OCI-LY7 (cell line): Measurements from ENCODE around the gene CADM2. TPM values are rescaled to one million over a fixed set of nuclear protein-coding genes. Genes with fewer than 3 reads are reported as not detected.

Source experiments
- BruUV-seq: library from RNA; stranded (reverse); fragments of 400-500 nt; replicated peaks from 2 replicates; lab custom pipeline; 2021; lab: Mats Ljungman, UMichigan
- CTCF ChIA-PET: fragments of 300-600 bp; sonication (Branson Sonifier 250); formaldehyde crosslinking; loops from one replicate; lab custom pipeline; 2022; ENCODE audit warnings: antibody characterized with exemption; ENCODE audit not compliant: unreplicated experiment; lab: Charles Lee
- POLR2A ChIA-PET: fragments of 300-600 bp; sonication (Branson Sonifier 250); formaldehyde crosslinking; loops from one replicate; lab custom pipeline; 2022; ENCODE audit warnings: antibody characterized with exemption; lab: Charles Lee
- DNase-seq: peaks from one replicate; pipeline ENCODE4 v3.0.0-alpha.2; 2015; ENCODE audit warnings: low spot score
- H2AFZ ChIP-seq: fragments of 200-600 bp; sonication (generic), shearing (Covaris generic); 2 replicates; pipeline ENCODE4 v1.6.1; 2014; ENCODE audit warnings: mild to moderate bottlenecking, antibody characterized with exemption, low read length, moderate library complexity
- H3K27ac ChIP-seq: fragments of 200-600 bp; sonication (generic); 2 replicates; pipeline ENCODE4 v1.5.1; 2014; ENCODE audit warnings: mixed run types, low read depth, mild to moderate bottlenecking, moderate library complexity, low read length, inconsistent platforms; ENCODE audit not compliant: poor library complexity, severe bottlenecking
- H3K36me3 ChIP-seq: fragments of 200-600 bp; sonication (generic); 2 replicates; pipeline ENCODE4 v1.6.1; 2014; ENCODE audit warnings: mild to moderate bottlenecking, antibody characterized with exemption, low read length, moderate library complexity, mixed read lengths; ENCODE audit not compliant: insufficient read depth
- H3K4me1 ChIP-seq: fragments of 200-600 bp; sonication (generic); 2 replicates; pipeline ENCODE4 v1.5.1; 2014; ENCODE audit warnings: mild to moderate bottlenecking, low read length; ENCODE audit not compliant: insufficient read depth, poor library complexity, severe bottlenecking
- H3K4me2 ChIP-seq: fragments of 200-600 bp; sonication (generic); 2 replicates; pipeline ENCODE4 v1.6.1; 2014; ENCODE audit warnings: mild to moderate bottlenecking, low read length
- H3K4me3 ChIP-seq: fragments of 200-600 bp; sonication (generic); 2 replicates; pipeline ENCODE4 v1.5.1; 2014; ENCODE audit warnings: mild to moderate bottlenecking, low read depth, low read length; ENCODE audit not compliant: poor library complexity, severe bottlenecking
- H3K79me2 ChIP-seq: fragments of 200-600 bp; sonication (generic); 2 replicates; pipeline ENCODE4 v1.6.1; 2016; ENCODE audit warnings: low read depth, mild to moderate bottlenecking, low read length, moderate library complexity, mixed read lengths; ENCODE audit not compliant: insufficient read depth
- H3K9me2 ChIP-seq: fragments of 200-600 bp; sonication (generic); 2 replicates; pipeline ENCODE4 v1.6.1; 2016; ENCODE audit warnings: mild to moderate bottlenecking, low read length, mixed read lengths; ENCODE audit not compliant: insufficient read depth
- H3K9me3 ChIP-seq: fragments of 200-600 bp; sonication (generic); 2 replicates; pipeline ENCODE4 v1.6.1; 2014; ENCODE audit warnings: mild to moderate bottlenecking, mixed run types, low read length, mixed read lengths
- H4K20me1 ChIP-seq: fragments of 200-600 bp; sonication (generic); 2 replicates; pipeline ENCODE4 v1.6.1; 2014; ENCODE audit warnings: mild to moderate bottlenecking, antibody characterized with exemption, low read length, moderate library complexity, mixed read lengths; ENCODE audit not compliant: insufficient read depth
- CTCF ChIP-seq: fragments of 200-600 bp; sonication (generic); conservative IDR thresholded peaks from 2 replicates; pipeline ENCODE4 v1.5.1; 2014; ENCODE audit warnings: mild to moderate bottlenecking, antibody characterized with exemption, low read length, moderate library complexity, mixed read lengths
- EZH2phosphoT487 ChIP-seq: fragments of 200-600 bp; sonication (generic); IDR thresholded peaks from 2 replicates; pipeline ENCODE4 v1.6.1; 2018; ENCODE audit warnings: low read depth, borderline replicate concordance, mild to moderate bottlenecking, mixed run types, antibody characterized with exemption, low read length, moderate library complexity, mixed read lengths
- intact Hi-C: fragments of 100-400 bp; cut with micrococcal nuclease; formaldehyde crosslinking; loops from one replicate; pipeline ENCODE4 v1.10.0; 2022; ENCODE audit not compliant: unreplicated experiment
- total RNA-seq, 2 experiments: library from RNA; depleted of rRNA in 1 of 2; stranded (reverse); fragments of >200 nt in 1 of 2; shearing (Covaris generic) in 1 of 2; gene quantifications; 2 replicates each; pipeline ENCODE4 v1.2.3, GENCODE V29; 2014 to 2022

Gene CADM2
- total RNA-seq, 2 experiments from 2014 or later: not detected

GRCh38 chr3:85481411-85482212 lies 522.8 kb downstream of the CADM2 start:
- DNase-seq: no peak
- H3K4me1 ChIP-seq: no peaks in the 10 kb centered on the region
- no peaks in the 10 kb centered on the region for H3K79me2 ChIP-seq
- ChIA-PET CTCF (no interaction called here), POLR2A (no interaction called here)
- H3K9me2 ChIP-seq: no peaks in the 10 kb centered on the region
- intact Hi-C loops: no loop called here
- no peak overlapping the region for H3K4me2 ChIP-seq
- no TSS peak for BruUV-seq
- no peak overlapping the region for H3K4me3 ChIP-seq
- H2AFZ ChIP-seq: no peak overlapping the region
- H4K20me1 ChIP-seq: no peaks in the 10 kb centered on the region
- no peak overlapping the region for H3K27ac ChIP-seq
- TF ChIP-seq CTCF (no peak), EZH2phosphoT487 (no peak)
- peaks cover 3% of the 10 kb centered on the region; the same call in 1 of the 2 replicates for H3K9me3 ChIP-seq
- no peaks in the 10 kb centered on the region for H3K36me3 ChIP-seq

GRCh38 chr3:85482213-85482490 lies 523.4 kb downstream of the CADM2 start:
- TF ChIP-seq EZH2phosphoT487 (no peak), CTCF (no peak)
- no peaks in the 10 kb centered on the region for H3K4me1 ChIP-seq
- POLR2A ChIA-PET: no interaction called here

GRCh38 chr3:85483986-85484385 lies 525.2 kb downstream of the CADM2 start:
- no peak overlapping the region for H3K4me2 ChIP-seq
- DNase-seq: no peak
- TF ChIP-seq EZH2phosphoT487: no peak
- H3K9me3 ChIP-seq: peaks cover 3% of the 10 kb centered on the region; the same call in 1 of the 2 replicates
- no peaks in the 10 kb centered on the region for H3K79me2 ChIP-seq
- H4K20me1 ChIP-seq: no peaks in the 10 kb centered on the region
- no peak overlapping the region for H2AFZ ChIP-seq
- no peaks in the 10 kb centered on the region for H3K9me2 ChIP-seq
- no peak overlapping the region for H3K27ac ChIP-seq
- H3K4me1 ChIP-seq: no peaks in the 10 kb centered on the region
- no peak overlapping the region for H3K4me3 ChIP-seq
- no TSS peak for BruUV-seq
- no peaks in the 10 kb centered on the region for H3K36me3 ChIP-seq
- intact Hi-C loops: no loop called here
- ChIA-PET POLR2A (no interaction called here), CTCF (no interaction called here)

More at GRCh38 chr3:85482213-85482490, 523.4 kb downstream of the CADM2 start:
- DNase-seq: no peak
- intact Hi-C loops: no loop called here
- BruUV-seq: no TSS peak
- Histone ChIP-seq H2AFZ (no peak overlapping the region), H3K4me2 (no peak overlapping the region), H3K4me3 (no peak overlapping the region), H3K9me3 (peaks cover 3% of the 10 kb centered on the region; the same call in 1 of the 2 replicates), H3K27ac (no peak overlapping the region), H4K20me1 (no peaks in the 10 kb centered on the region), H3K9me2 (no peaks in the 10 kb centered on the region), H3K36me3 (no peaks in the 10 kb centered on the region), H3K79me2 (no peaks in the 10 kb centered on the region)
- CTCF ChIA-PET: no interaction called here
